Panc1 (cell line): ENCODE results near the gene HINT3. TPM values are rescaled to one million over a fixed set of nuclear protein-coding genes. Genes with fewer than 3 reads are reported as not detected.
"Not testable (repeated sequence)": the region's sequence is repeated elsewhere in the genome, so short reads cannot be mapped to it uniquely, and the experiment has no call there.

Source experiments
- ATAC-seq: fragments of 200-7000 bp; cut with Tn5 transposase; 2 replicates; pipeline ENCODE4 v1.9.1; 2020; ENCODE audit warnings: mild to moderate bottlenecking, moderate library complexity
- BruUV-seq: library from RNA; stranded (reverse); fragments of 400-500 nt; replicated peaks from 2 replicates; lab custom pipeline; 2021; lab: Mats Ljungman, UMichigan
- CTCF ChIA-PET: fragments of 300-600 bp; sonication (Branson Sonifier 250); formaldehyde crosslinking; loops from one replicate; lab custom pipeline; 2022; ENCODE audit warnings: antibody characterized with exemption; lab: Charles Lee
- POLR2A ChIA-PET: fragments of 300-600 bp; sonication (Branson Sonifier 250); formaldehyde crosslinking; loops from one replicate; lab custom pipeline; 2022; ENCODE audit warnings: antibody characterized with exemption; lab: Charles Lee
- DNase-seq: peaks from one replicate; pipeline ENCODE4 v3.0.0-alpha.2; 2010; ENCODE audit warnings: low read depth, low spot score
- H3K27ac ChIP-seq: 2 replicates; pipeline ENCODE4 v1.5.1; 2011; ENCODE audit warnings: mild to moderate bottlenecking, low read length, inconsistent platforms
- H3K27me3 ChIP-seq: fragments of 200-500 bp; sonication (Bioruptor generic); 2 replicates; pipeline ENCODE4 v1.6.0; 2014; ENCODE audit warnings: low read length, inconsistent platforms; ENCODE audit not compliant: control insufficient read depth, insufficient read depth
- H3K36me3 ChIP-seq: fragments of 200-500 bp; sonication (Bioruptor generic); 2 replicates; pipeline ENCODE4 v1.5.1; 2014; ENCODE audit warnings: inconsistent platforms, mild to moderate bottlenecking, low read length, moderate library complexity; ENCODE audit not compliant: control insufficient read depth, insufficient read depth
- H3K4me1 ChIP-seq: 2 replicates; pipeline ENCODE4 v1.5.1; 2011; ENCODE audit warnings: inconsistent platforms, mild to moderate bottlenecking, low read length, moderate library complexity; ENCODE audit not compliant: control insufficient read depth, insufficient read depth
- H3K4me3 ChIP-seq, 2 experiments: 2 replicates each; pipeline ENCODE4 v1.5.1; 2011 to 2012; ENCODE audit warnings: low read depth in 2 of 2, low read length in 2 of 2, mild to moderate bottlenecking in 2 of 2, inconsistent platforms in 1 of 2, moderate library complexity in 1 of 2
- H3K9me3 ChIP-seq: fragments of 200-500 bp; sonication (Bioruptor generic); 2 replicates; pipeline ENCODE4 v1.5.1; 2014; ENCODE audit warnings: low read depth, mild to moderate bottlenecking, inconsistent platforms, low read length, moderate library complexity; ENCODE audit not compliant: control insufficient read depth, insufficient read depth
- CTCF ChIP-seq: fragments of 450-650 bp; IDR thresholded peaks from 2 replicates; pipeline ENCODE4 v1.5.1; 2017; ENCODE audit warnings: mild to moderate bottlenecking
- POLR2AphosphoS5 ChIP-seq: IDR thresholded peaks from 2 replicates; pipeline ENCODE4 v1.6.1; 2012; ENCODE audit warnings: mild to moderate bottlenecking, low read depth, low read length, moderate library complexity
- SIN3A ChIP-seq: IDR thresholded peaks from 2 replicates; pipeline ENCODE4 v1.6.1; 2012; ENCODE audit warnings: low read depth, mild to moderate bottlenecking, low read length, moderate library complexity, borderline replicate concordance; ENCODE audit not compliant: insufficient read depth
- TCF7L2 ChIP-seq: IDR thresholded peaks from 2 replicates; pipeline ENCODE4 v1.6.1; 2011; ENCODE audit warnings: mild to moderate bottlenecking, low read depth, low read length, inconsistent platforms
- in situ Hi-C: cut with HindIII; loops from 2 replicates; pipeline ENCODE4 v1.10.0; 2016; ENCODE audit warnings: low sequenced_read_pairs, low pct_unique_long_range_greater_than_20kb
- intact Hi-C: fragments of 100-400 bp; cut with micrococcal nuclease; formaldehyde crosslinking; loops from one replicate; pipeline ENCODE4 v1.10.0; 2022; ENCODE audit not compliant: unreplicated experiment
- total RNA-seq: library from RNA; stranded (reverse); gene quantifications from one replicate; pipeline ENCODE4 v1.2.1, GENCODE V29; 2021; ENCODE audit not compliant: unreplicated experiment
- TF ChIP-seq, protein P1 (sequence below), 2 experiments: IDR thresholded peaks; 2 replicates each; pipeline ENCODE4 v1.6.1; 2011 to 2012; ENCODE audit warnings: low read depth in 2 of 2, control low read depth in 1 of 2, low read length in 1 of 2, mild to moderate bottlenecking in 1 of 2, moderate library complexity in 1 of 2; ENCODE audit not compliant: insufficient read depth in 1 of 2

HINT3 gene
- total RNA-seq, 1 experiment from 2014 or later: 11.5 TPM

GRCh38 chr6:125932451-125932795 is 24.1 kb upstream of the HINT3 start:
- intact Hi-C loops: no loop called here

DNA sequence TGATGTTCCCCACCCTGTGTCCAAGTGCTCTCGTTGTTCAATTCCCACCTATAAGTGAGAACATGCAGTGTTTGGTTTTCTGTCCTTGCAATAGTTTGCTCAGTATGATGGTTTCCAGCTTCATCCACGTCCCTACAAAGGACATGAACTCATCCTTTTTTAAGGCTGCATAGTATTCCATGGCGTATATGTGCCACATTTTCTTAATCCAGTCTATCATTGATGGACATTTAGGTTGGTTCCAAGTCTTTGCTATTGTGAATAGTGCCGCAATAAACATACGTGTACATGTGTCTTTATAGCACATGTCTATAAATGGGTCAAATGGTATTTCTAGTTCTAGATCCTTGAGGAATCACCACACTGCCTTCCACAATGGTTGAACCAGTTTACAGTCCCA is 21.1 kb upstream of the HINT3 start:
- ATAC-seq, CTCF ChIA-PET: not testable (repeated sequence)

More at GRCh38 chr6:125932451-125932795, 24.1 kb upstream of the HINT3 start:
- ATAC-seq (no peak), DNase-seq (no peak)
- in situ Hi-C loops: no loop called here
- no peaks in the 10 kb centered on the region for H3K27me3 ChIP-seq
- ChIA-PET CTCF (no interaction called here), POLR2A (interaction anchor here (0.5 kb wide), 1 partner anchor 1604 kb away, joined by 3 read pairs; no protein-coding TSS in a partner anchor)
- TF ChIP-seq CTCF (no peak), SIN3A (no peak), POLR2AphosphoS5 (no peak), TCF7L2 (no peak)
- TF ChIP-seq, protein P1, sequence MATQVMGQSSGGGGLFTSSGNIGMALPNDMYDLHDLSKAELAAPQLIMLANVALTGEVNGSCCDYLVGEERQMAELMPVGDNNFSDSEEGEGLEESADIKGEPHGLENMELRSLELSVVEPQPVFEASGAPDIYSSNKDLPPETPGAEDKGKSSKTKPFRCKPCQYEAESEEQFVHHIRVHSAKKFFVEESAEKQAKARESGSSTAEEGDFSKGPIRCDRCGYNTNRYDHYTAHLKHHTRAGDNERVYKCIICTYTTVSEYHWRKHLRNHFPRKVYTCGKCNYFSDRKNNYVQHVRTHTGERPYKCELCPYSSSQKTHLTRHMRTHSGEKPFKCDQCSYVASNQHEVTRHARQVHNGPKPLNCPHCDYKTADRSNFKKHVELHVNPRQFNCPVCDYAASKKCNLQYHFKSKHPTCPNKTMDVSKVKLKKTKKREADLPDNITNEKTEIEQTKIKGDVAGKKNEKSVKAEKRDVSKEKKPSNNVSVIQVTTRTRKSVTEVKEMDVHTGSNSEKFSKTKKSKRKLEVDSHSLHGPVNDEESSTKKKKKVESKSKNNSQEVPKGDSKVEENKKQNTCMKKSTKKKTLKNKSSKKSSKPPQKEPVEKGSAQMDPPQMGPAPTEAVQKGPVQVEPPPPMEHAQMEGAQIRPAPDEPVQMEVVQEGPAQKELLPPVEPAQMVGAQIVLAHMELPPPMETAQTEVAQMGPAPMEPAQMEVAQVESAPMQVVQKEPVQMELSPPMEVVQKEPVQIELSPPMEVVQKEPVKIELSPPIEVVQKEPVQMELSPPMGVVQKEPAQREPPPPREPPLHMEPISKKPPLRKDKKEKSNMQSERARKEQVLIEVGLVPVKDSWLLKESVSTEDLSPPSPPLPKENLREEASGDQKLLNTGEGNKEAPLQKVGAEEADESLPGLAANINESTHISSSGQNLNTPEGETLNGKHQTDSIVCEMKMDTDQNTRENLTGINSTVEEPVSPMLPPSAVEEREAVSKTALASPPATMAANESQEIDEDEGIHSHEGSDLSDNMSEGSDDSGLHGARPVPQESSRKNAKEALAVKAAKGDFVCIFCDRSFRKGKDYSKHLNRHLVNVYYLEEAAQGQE (IDR thresholded peaks at IDR 0.05; ENCODE audit: insufficient read depth in 1 of 2, low read depth in 2 of 2, low read length in 1 of 2): no peak
- no TSS peak for BruUV-seq
- H3K9me3 ChIP-seq: no peaks in the 10 kb centered on the region
- no peaks in the 10 kb centered on the region for H3K4me1 ChIP-seq
- no peak overlapping the region for H3K27ac ChIP-seq
- H3K4me3 ChIP-seq: no peak overlapping the region
- H3K36me3 ChIP-seq: peaks cover 8% of the 10 kb centered on the region; the same call in 1 of the 2 replicates

GRCh38 chr6:125939026-125939425 is 17.5 kb upstream of the HINT3 start:
- no TSS peak for BruUV-seq
- intact Hi-C loops (no loop called here), in situ Hi-C loops (no loop called here)
- Histone ChIP-seq H3K36me3 (no peaks in the 10 kb centered on the region), H3K4me1 (no peaks in the 10 kb centered on the region), H3K9me3 (no peaks in the 10 kb centered on the region), H3K27me3 (peaks cover 9% of the 10 kb centered on the region; the same call in 1 of the 2 replicates), H3K27ac (no peak overlapping the region), H3K4me3 (no peak overlapping the region)
- POLR2A ChIA-PET: interaction anchor here (1.1 kb wide), 1 partner anchor 149 kb away, joined by 7 read pairs; the partner anchor contains the start of gene NCOA7
- TF ChIP-seq, protein P1 (IDR thresholded peaks at IDR 0.05; ENCODE audit: insufficient read depth in 1 of 2, low read depth in 2 of 2, low read length in 1 of 2): no peak
- TF ChIP-seq TCF7L2 (no peak), CTCF (no peak), SIN3A (no peak), POLR2AphosphoS5 (no peak)
- CTCF ChIA-PET: interaction anchor here (1.1 kb wide), 1 partner anchor 35 kb away, joined by 3 read pairs; no protein-coding TSS in a partner anchor
- DNase-seq: no peak
- no peak for ATAC-seq

More for the DNA sequence above, 21.1 kb upstream of the HINT3 start:
- H3K4me1 ChIP-seq, H3K27ac ChIP-seq, H3K27me3 ChIP-seq, BruUV-seq, H3K9me3 ChIP-seq, in situ Hi-C loops, DNase-seq, intact Hi-C loops, H3K36me3 ChIP-seq, H3K4me3 ChIP-seq: not testable (repeated sequence)
- POLR2A ChIA-PET: interaction anchor here (0.6 kb wide), 1 partner anchor 184 kb away, joined by 3 read pairs; no protein-coding TSS in a partner anchor
